Osteocyte (in vitro differentiated cells): ENCODE data around the gene MDGA2. TPM values are rescaled to one million over a fixed set of nuclear protein-coding genes. Genes with fewer than 3 reads are reported as not detected.
A peak's percentile ranks its signal among the peaks of the same experiment; 100 is the strongest.
"Not testable (repeated sequence)": the region's sequence is repeated elsewhere in the genome, so short reads cannot be mapped to it uniquely, and the experiment has no call there.

ENCODE experiments used
- DNase-seq: peaks from one replicate; pipeline ENCODE4 v3.0.0; 2021; ENCODE audit warnings: mixed read lengths; ENCODE audit not compliant: unreplicated experiment; ENCODE audit errors: extremely low spot score
- H3K27ac Mint-ChIP-seq: one replicate; pipeline ENCODE4 v1.8.0; 2021; ENCODE audit warnings: mild to moderate bottlenecking, mixed read lengths; ENCODE audit not compliant: unreplicated experiment
- H3K27me3 Mint-ChIP-seq: one replicate; pipeline ENCODE4 v1.8.0; 2021; ENCODE audit warnings: mixed read lengths; ENCODE audit not compliant: unreplicated experiment
- H3K36me3 Mint-ChIP-seq: one replicate; pipeline ENCODE4 v1.8.0; 2021; ENCODE audit warnings: mixed read lengths; ENCODE audit not compliant: unreplicated experiment
- H3K4me1 Mint-ChIP-seq: one replicate; pipeline ENCODE4 v1.8.0; 2021; ENCODE audit warnings: mixed read lengths; ENCODE audit not compliant: unreplicated experiment
- H3K4me3 Mint-ChIP-seq: one replicate; pipeline ENCODE4 v1.8.0; 2021; ENCODE audit warnings: mild to moderate bottlenecking, moderate library complexity, mixed read lengths; ENCODE audit not compliant: unreplicated experiment
- H3K9me3 Mint-ChIP-seq: one replicate; pipeline ENCODE4 v1.8.0; 2021; ENCODE audit warnings: mixed read lengths; ENCODE audit not compliant: unreplicated experiment
- CTCF ChIP-seq: fragments of 200-600 bp; sonication (generic); IDR thresholded peaks from 2 replicates; pipeline ENCODE4 v1.5.0; 2021; ENCODE audit warnings: antibody characterized with exemption, mild to moderate bottlenecking, moderate library complexity
- total RNA-seq: library from RNA; stranded (reverse); gene quantifications from 2 replicates; pipeline ENCODE4 v1.2.1, GENCODE V29; 2021

Gene MDGA2
- total RNA-seq, 1 donor from 2014 or later = 0.19 TPM

DNA sequence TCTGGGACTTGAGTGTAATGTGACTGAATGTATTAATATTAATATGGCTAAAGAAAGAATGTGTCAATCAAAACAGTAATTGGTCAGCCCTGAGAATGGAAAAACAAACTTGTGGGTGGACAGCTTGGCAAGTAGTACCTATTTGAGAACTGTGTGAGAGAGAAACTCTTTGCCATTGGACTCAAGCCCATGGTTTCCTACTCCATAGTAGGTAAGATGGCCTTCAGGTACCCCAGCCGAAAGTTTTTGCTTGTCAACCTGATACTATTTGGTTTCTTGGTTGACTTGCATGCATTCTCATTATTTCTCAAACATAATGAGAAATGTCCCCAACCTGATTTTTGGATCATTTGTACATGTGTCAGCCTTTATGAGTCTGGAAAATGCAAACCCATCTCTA is 391.1 kb downstream of the MDGA2 start:
- H3K4me1 Mint-ChIP-seq = no peaks in the 10 kb centered on the region

GRCh38 chr14:47281761-47282160 is 393.6 kb downstream of the MDGA2 start:
- not testable (repeated sequence) for H3K36me3 Mint-ChIP-seq, H3K27ac Mint-ChIP-seq, H3K4me3 Mint-ChIP-seq, H3K4me1 Mint-ChIP-seq, DNase-seq, H3K27me3 Mint-ChIP-seq, H3K9me3 Mint-ChIP-seq

More for the DNA sequence above, 391.1 kb downstream of the MDGA2 start:
- no peaks in the 10 kb centered on the region for H3K27me3 Mint-ChIP-seq
- no peak overlapping the region for H3K27ac Mint-ChIP-seq
- no peaks in the 10 kb centered on the region for H3K36me3 Mint-ChIP-seq
- no peak for TF ChIP-seq CTCF
- no peak for DNase-seq
- no peaks in the 10 kb centered on the region for H3K9me3 Mint-ChIP-seq
- no peak overlapping the region for H3K4me3 Mint-ChIP-seq

DNA sequence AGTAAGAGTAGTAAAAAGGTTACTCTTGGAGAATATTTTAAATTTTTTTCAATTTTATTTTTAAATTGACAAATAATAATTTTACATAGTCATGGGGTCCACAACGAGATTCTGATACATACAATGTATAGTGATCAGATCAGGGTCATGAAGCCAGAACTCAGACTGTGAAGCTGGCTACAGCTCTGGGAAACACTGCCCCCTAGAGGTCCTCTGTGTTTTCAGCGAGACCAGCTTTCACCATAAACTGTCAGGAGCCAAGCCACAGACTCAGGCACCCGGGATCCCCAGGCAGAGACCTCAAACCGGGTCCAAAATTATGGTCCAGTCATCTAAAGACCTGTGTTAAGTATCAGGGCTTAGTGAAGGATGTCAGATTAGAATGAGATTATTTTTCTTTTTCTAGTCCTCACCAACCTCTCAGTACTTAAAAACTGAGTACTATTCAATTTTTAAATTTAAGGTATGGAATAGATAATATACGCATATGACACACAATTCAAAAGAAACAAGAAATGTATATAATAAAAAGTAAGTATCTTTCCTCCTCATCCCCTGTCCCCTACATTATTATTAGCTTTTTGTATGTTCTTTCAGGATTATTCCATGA is 397.1 kb downstream of the MDGA2 start:
- no peak for DNase-seq
- no peak overlapping the region for H3K27ac Mint-ChIP-seq
- H3K27me3 Mint-ChIP-seq = peaks cover 2% of the 10 kb centered on the region
- H3K9me3 Mint-ChIP-seq = no peaks in the 10 kb centered on the region
- peaks cover 5% of the 10 kb centered on the region for H3K4me1 Mint-ChIP-seq
- H3K36me3 Mint-ChIP-seq = no peaks in the 10 kb centered on the region
- TF ChIP-seq CTCF = peak; percentile 87
- no peak overlapping the region for H3K4me3 Mint-ChIP-seq

DNA sequence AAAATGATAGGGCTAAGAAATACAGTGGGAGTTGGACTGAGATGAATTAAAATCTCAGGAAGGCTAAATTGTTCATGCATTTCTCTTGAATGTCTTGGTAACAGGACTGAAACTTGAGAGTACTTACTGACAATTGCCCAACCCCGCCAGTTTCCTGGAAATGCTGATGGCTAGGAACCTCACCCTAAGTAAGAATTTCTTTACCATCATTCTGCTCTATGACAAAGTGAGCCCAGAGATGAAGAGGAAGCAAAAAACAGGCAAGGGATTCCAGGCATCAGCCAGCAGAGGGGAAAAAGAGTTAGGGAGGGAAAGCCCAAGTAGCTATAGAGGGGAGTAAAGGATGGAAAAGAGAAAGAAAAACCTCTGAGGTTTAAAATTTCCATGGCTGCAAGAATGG is 397.7 kb downstream of the MDGA2 start:
- no peak for TF ChIP-seq CTCF
- Mint-ChIP-seq H3K27ac (no peak overlapping the region), H3K9me3 (no peaks in the 10 kb centered on the region), H3K4me3 (no peak overlapping the region), H3K36me3 (no peaks in the 10 kb centered on the region), H3K27me3 (peaks cover 2% of the 10 kb centered on the region), H3K4me1 (peaks cover 5% of the 10 kb centered on the region)
- no peak for DNase-seq

DNA sequence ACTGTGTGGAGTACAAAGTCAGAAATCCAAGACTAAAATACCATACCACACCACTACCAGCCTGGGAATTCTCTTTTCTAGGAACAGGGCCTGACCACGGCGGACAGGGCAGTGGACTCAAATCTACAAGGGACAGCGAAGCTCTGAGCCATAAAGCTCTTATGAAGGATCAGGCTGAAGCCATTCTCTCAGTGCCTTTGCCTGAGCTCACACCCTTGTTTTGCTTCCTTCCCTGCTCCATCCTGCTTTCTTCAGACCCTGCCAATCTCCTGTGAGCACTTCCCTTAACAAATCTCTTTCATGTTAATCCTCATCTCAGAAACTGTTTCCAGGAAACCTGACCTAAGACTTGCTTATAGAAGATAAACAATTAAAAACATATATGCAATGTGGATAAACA is 398.5 kb downstream of the MDGA2 start:
- no peaks in the 10 kb centered on the region for H3K9me3 Mint-ChIP-seq
- TF ChIP-seq CTCF = no peak
- no peak for DNase-seq
- H3K4me1 Mint-ChIP-seq = peaks cover 5% of the 10 kb centered on the region
- H3K27me3 Mint-ChIP-seq = peaks cover 2% of the 10 kb centered on the region
- no peak overlapping the region for H3K27ac Mint-ChIP-seq
- no peaks in the 10 kb centered on the region for H3K36me3 Mint-ChIP-seq
- no peak overlapping the region for H3K4me3 Mint-ChIP-seq

DNA sequence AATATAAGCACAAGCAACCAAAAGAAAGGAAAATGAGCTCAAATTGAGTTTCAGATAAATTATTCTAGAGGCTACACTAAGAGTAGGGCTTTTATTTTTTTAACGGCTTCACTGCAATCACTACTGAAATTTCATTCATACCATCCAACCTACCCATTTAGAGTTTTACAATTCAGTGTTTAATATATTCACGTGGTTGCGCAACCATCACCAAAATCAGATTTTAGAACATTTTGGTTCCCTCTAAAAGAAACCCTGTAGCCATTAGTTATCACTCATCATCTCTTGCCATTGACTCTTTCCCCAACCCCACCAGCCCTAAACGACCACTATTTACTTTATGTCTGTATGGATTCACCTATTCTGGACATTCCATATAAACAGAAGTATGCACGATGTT is 401.5 kb downstream of the MDGA2 start:
- H3K4me3 Mint-ChIP-seq = no peak overlapping the region
- no peak overlapping the region for H3K27ac Mint-ChIP-seq
- H3K4me1 Mint-ChIP-seq = peaks cover 18% of the 10 kb centered on the region
- no peak for DNase-seq
- no peaks in the 10 kb centered on the region for H3K9me3 Mint-ChIP-seq
- TF ChIP-seq CTCF = no peak
- peaks cover 2% of the 10 kb centered on the region for H3K27me3 Mint-ChIP-seq
- no peaks in the 10 kb centered on the region for H3K36me3 Mint-ChIP-seq
